Mesothelial cell of epicardium (in vitro differentiated cells): ENCODE data around the gene UBE2J2. TPM values are rescaled to one million over a fixed set of nuclear protein-coding genes. Genes with fewer than 3 reads are reported as not detected.

Experiments used
- DNase-seq, 2 experiments: peaks; one replicate each; pipeline ENCODE4 v3.0.0; 2021; ENCODE audit warnings: low spot score in 2 of 2; ENCODE audit not compliant: unreplicated experiment in 2 of 2
- H3K27ac Mint-ChIP-seq: 2 replicates; pipeline ENCODE4 v1.8.0; 2021; ENCODE audit warnings: mixed read lengths
- H3K27me3 Mint-ChIP-seq: 2 replicates; pipeline ENCODE4 v1.8.0; 2021; ENCODE audit warnings: low read depth, mixed read lengths
- H3K36me3 Mint-ChIP-seq: 2 replicates; pipeline ENCODE4 v1.8.0; 2021; ENCODE audit warnings: mixed read lengths
- H3K4me1 Mint-ChIP-seq: 2 replicates; pipeline ENCODE4 v1.8.0; 2021; ENCODE audit warnings: mixed read lengths
- H3K4me3 Mint-ChIP-seq: 2 replicates; pipeline ENCODE4 v1.8.0; 2021; ENCODE audit warnings: mild to moderate bottlenecking, moderate library complexity, mixed read lengths
- H3K9me3 Mint-ChIP-seq: 2 replicates; pipeline ENCODE4 v1.8.0; 2021; ENCODE audit warnings: mixed read lengths
- total RNA-seq: library from RNA; stranded (reverse); gene quantifications from 3 replicates; pipeline ENCODE4 v1.2.1, GENCODE V29; 2021
- TF ChIP-seq, protein P1 (sequence below): fragments of 200-600 bp; sonication (generic); IDR thresholded peaks from one replicate; pipeline ENCODE4 v1.5.0; 2021; ENCODE audit warnings: antibody characterized with exemption; ENCODE audit not compliant: unreplicated experiment

UBE2J2 gene
- total RNA-seq, 1 donor from 2014 or later = 75.7 TPM

DNA sequence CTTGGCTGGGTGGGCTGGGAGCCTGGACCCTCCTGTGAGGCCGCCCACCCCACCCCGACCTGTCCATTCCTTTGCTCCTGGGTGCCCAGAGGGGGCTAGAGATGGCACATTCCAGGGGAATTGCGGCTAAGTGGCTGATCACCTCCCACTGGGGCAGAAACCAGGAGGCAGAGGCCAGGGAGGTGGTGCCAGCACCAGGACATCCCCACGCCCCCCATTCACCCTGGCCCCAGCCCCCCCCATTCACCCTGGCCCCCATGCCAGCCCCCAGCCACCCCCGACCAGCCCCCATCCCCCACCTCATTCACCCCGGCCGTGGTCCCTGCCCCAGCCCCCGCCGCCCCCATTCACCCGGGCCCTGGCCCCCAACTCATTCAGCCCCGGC, 33.3 kb downstream of the UBE2J2 start:
- Mint-ChIP-seq H3K9me3 (no peaks in the 10 kb centered on the region), H3K4me1 (peaks cover 5% of the 10 kb centered on the region), H3K27ac (no peak overlapping the region), H3K27me3 (no peaks in the 10 kb centered on the region), H3K4me3 (no peak overlapping the region), H3K36me3 (no peaks in the 10 kb centered on the region)
- TF ChIP-seq, protein P1, sequence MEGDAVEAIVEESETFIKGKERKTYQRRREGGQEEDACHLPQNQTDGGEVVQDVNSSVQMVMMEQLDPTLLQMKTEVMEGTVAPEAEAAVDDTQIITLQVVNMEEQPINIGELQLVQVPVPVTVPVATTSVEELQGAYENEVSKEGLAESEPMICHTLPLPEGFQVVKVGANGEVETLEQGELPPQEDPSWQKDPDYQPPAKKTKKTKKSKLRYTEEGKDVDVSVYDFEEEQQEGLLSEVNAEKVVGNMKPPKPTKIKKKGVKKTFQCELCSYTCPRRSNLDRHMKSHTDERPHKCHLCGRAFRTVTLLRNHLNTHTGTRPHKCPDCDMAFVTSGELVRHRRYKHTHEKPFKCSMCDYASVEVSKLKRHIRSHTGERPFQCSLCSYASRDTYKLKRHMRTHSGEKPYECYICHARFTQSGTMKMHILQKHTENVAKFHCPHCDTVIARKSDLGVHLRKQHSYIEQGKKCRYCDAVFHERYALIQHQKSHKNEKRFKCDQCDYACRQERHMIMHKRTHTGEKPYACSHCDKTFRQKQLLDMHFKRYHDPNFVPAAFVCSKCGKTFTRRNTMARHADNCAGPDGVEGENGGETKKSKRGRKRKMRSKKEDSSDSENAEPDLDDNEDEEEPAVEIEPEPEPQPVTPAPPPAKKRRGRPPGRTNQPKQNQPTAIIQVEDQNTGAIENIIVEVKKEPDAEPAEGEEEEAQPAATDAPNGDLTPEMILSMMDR = no peak
- DNase-seq = no peak

DNA sequence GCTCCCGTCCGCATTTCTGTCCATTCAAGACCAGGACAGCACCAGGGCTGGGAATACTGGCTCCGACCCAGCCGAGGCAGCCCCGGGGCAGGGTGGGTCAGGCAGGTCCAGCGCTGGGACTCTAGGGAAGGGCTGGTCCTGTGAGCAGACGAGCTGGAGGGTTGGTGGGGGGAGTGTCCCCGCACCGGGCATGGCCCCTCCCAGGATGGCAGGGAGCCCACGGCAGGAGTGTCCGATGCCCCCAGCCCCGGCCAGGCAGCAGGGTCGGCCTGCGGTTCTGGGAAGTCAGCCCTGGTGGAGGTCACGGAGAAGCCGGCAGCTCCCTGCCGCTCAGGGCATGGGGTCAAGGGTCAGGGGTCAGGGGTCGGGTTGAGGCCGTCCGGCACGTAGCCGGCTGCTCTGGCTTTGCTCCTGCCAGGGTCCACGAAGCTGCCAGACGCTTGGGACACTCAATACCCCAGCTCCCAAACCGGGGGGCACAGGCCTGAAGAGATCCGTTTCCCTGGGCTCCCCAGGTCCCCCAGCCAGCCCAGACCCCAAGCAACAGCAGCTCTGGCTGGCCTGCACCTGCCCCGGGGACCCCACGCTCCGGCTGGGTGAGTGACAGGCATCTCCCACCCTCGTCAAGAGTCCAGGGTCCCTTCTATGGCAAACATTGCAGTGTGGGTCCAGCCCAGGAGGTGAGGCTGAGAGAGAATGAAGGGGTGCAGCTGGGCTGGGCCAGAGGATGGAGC, 33.9 kb downstream of the UBE2J2 start:
- no peak for DNase-seq
- TF ChIP-seq, protein P1 = no peak
- peaks cover 2% of the 10 kb centered on the region for H3K36me3 Mint-ChIP-seq
- H3K27ac Mint-ChIP-seq = no peak overlapping the region
- peaks cover 5% of the 10 kb centered on the region for H3K4me1 Mint-ChIP-seq
- no peaks in the 10 kb centered on the region for H3K9me3 Mint-ChIP-seq
- H3K4me3 Mint-ChIP-seq = no peak overlapping the region
- no peaks in the 10 kb centered on the region for H3K27me3 Mint-ChIP-seq

DNA sequence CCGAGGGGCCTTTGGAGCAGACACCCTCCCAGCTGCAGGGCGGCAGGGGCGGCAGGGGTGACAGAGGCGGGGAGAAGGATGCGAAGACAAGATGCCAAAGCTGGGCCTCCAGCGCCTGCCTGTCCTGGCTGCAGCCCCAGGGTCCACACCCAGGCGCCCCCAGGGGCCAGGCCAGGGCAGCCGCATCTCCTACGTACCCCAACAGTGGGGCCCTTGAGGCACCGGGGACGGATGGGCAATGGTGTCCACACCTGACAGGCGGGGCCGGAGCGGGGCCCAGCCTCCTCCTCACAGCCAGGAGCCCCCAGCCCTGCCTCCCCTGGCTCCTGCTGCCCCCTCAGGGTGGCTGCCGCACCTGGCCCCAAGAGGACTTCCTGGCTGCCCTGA, 34.4 kb downstream of the UBE2J2 start:
- DNase-seq = no peak

DNA sequence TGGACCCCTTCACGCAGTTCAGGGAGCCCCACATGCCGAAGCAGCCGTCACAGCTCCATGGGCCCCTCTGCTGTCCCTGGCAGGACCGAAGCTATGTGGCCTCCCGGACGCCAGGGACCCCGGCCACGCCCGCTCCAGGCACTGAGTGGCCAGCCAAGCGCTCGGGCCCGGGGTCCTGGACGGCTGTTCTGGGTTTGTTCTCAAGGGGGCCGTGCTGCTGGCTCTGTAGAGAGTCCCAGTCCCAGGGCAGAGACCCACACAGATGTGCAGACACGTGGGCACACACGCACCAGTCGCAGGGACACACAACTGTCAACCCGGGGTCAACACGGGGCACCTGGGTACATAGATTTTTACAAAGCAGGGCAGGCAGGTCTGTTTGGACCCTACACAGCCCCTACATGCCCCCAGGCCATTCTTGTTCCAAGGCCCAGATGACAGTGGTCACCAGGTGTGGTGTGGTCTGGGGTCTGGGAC, 34.9 kb downstream of the UBE2J2 start:
- DNase-seq = no peak
- Mint-ChIP-seq H3K4me1 (peaks cover 14% of the 10 kb centered on the region), H3K27ac (no peak overlapping the region), H3K4me3 (no peak overlapping the region), H3K27me3 (no peaks in the 10 kb centered on the region), H3K36me3 (peaks cover 11% of the 10 kb centered on the region), H3K9me3 (no peaks in the 10 kb centered on the region)
- TF ChIP-seq, protein P1 = no peak

More for the DNA sequence above, 34.4 kb downstream of the UBE2J2 start:
- Mint-ChIP-seq H3K27ac (no peak overlapping the region), H3K36me3 (peaks cover 7% of the 10 kb centered on the region), H3K4me3 (no peak overlapping the region), H3K9me3 (no peaks in the 10 kb centered on the region), H3K27me3 (no peaks in the 10 kb centered on the region), H3K4me1 (peaks cover 10% of the 10 kb centered on the region)
- TF ChIP-seq, protein P1 = no peak

DNA sequence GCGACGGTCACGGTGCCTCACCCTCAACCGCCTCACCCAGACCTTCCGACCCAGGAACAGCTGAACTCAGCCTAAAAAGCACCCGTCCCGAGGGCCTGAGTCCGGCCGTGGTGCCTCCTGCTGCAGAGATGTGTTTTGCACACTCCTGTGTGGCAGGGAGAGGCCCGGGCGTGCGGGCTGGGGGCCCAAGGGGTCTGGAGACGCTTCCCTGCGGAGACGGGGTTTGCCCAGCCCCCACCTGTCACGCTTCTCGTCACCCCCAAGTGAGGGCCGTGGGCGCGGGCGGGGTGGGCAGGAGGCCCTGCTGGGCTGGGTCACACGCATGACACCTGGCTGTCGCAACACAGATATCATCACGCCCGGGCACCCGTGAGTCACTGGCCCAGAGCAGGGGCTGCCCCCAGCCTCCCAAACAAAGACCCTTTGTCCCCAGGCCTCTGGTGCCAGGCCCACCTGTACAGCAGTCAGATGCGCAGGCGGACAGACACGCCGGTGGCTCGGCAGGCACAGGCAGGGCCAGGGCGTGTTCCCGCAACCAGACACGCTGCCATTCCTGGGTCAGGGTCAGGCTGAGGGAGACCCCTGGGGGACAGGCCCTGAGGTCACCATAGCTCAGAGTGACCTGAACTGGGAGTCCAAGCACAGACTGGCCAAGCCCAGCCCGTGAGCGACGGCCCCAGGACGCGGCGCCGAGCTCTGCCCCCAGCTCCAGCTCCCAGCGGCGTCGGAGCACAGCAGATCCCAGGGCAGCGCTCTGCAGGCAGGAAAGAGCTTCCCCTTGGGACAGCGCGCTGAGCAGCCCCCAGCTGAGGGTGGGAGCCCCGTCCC, 35.6 kb downstream of the UBE2J2 start:
- no peak overlapping the region for H3K27ac Mint-ChIP-seq
- H3K27me3 Mint-ChIP-seq = no peaks in the 10 kb centered on the region
- peaks cover 18% of the 10 kb centered on the region for H3K4me1 Mint-ChIP-seq
- DNase-seq = no peak
- TF ChIP-seq, protein P1 = no peak
- peaks cover 4% of the 10 kb centered on the region for H3K9me3 Mint-ChIP-seq
- H3K36me3 Mint-ChIP-seq = peaks cover 15% of the 10 kb centered on the region
- H3K4me3 Mint-ChIP-seq = no peak overlapping the region
